ENCODE measurements around the gene SLC36A4.

Gene SLC36A4

DNA sequence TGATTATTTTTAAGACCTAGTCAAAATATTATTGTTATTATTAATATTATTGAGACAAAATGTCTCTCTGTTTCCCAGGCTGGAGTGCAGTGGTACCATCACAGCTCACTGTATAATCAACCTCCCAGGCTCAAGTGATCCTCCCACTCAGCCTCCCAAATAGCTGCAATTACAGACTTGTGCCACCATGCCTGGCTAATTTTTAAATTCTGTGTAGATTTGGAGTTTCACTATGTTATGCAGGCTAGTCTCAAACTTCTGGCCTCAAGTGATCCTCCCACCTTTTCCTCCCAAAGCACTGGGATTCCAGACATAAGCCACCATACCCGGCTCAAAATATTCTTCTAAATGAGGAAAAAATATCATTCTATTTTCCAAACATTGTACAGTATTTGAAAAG, 37.0 kb downstream of the SLC36A4 start:
- TF ChIP-seq, protein P1, sequence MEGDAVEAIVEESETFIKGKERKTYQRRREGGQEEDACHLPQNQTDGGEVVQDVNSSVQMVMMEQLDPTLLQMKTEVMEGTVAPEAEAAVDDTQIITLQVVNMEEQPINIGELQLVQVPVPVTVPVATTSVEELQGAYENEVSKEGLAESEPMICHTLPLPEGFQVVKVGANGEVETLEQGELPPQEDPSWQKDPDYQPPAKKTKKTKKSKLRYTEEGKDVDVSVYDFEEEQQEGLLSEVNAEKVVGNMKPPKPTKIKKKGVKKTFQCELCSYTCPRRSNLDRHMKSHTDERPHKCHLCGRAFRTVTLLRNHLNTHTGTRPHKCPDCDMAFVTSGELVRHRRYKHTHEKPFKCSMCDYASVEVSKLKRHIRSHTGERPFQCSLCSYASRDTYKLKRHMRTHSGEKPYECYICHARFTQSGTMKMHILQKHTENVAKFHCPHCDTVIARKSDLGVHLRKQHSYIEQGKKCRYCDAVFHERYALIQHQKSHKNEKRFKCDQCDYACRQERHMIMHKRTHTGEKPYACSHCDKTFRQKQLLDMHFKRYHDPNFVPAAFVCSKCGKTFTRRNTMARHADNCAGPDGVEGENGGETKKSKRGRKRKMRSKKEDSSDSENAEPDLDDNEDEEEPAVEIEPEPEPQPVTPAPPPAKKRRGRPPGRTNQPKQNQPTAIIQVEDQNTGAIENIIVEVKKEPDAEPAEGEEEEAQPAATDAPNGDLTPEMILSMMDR (IDR thresholded peaks at IDR 0.05; ENCODE audit: low read depth, low read length): no peak
- in situ Hi-C loops (cut with HindIII; ENCODE audit: low sequenced_read_pairs): no loop called here
- H3K4me3 ChIP-seq (ENCODE audit: low read depth, low read length): no peak overlapping the region
- DNase-seq (ENCODE audit: low read depth, low spot score): no peak

DNA sequence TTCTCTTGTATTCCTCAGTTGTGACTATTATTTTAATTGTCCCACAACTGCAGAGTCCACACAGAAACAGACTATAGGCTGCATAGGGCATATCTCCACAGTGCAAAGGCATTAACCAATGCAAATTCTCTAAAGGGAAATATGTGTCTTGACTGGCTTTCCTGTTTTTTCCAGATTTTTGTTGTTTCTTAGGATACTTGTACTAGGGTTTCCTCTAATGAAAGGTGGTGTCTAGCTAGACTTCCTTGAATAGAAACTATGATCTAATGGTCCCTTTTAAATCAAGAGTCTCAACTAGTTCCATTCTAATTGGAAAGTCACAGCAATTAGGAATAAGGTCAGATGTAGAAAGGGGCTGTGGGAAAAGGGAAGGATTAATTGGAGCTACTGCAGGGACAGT, 37.6 kb downstream of the SLC36A4 start:
- in situ Hi-C loops (cut with HindIII; ENCODE audit: low sequenced_read_pairs): no loop called here
- TF ChIP-seq, protein P1 (IDR thresholded peaks at IDR 0.05; ENCODE audit: low read depth, low read length): no peak
- DNase-seq (ENCODE audit: low read depth, low spot score): no peak
- no peak overlapping the region for H3K4me3 ChIP-seq (ENCODE audit: low read depth, low read length)

DNA sequence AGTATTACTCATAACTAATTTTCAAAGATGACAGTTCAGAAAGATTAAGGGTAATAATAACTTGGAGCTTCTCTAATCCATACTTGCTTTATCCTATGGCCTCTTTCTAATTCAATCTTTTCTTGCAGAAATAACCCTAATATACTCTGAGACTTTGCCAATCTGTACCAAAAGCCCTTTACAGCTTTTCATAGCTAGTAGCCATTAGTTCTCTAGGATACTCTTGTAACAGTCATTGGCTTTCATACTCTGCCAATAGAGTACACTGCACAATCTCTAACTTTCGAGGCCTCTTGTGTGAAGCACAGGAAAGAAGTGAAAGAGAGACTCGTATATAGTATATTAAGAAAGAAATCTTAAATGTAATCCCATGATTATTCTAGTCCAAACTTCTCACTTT, 38.1 kb downstream of the SLC36A4 start:
- in situ Hi-C loops (cut with HindIII; ENCODE audit: low sequenced_read_pairs): no loop called here
- DNase-seq (ENCODE audit: low read depth, low spot score): no peak
- TF ChIP-seq, protein P1 (IDR thresholded peaks at IDR 0.05; ENCODE audit: low read depth, low read length): no peak
- H3K4me3 ChIP-seq (ENCODE audit: low read depth, low read length): no peak overlapping the region

DNA sequence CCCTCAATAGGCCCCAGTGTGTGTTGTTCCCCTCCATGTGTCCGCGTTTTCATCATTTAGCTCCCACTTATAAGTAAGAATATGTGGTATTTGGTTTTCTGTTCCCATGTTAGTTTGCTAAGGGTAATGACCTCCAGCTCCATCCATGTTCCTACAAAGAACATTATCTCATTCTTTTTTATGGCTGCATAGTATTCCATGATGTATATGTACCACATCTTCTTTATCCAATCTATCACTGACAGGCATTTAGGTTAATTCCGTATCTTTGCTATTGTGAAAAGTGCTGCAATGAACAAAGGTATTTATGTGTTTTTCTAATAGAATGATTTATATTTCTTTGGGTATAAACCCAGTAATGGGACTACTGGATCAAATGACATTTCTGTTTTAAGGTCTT, 42.1 kb downstream of the SLC36A4 start:
- TF ChIP-seq, protein P1 (IDR thresholded peaks at IDR 0.05; ENCODE audit: low read depth, low read length): no peak
- no peak for DNase-seq (ENCODE audit: low read depth, low spot score)
- H3K4me3 ChIP-seq (ENCODE audit: low read depth, low read length): no peak overlapping the region
- in situ Hi-C loops (cut with HindIII; ENCODE audit: low sequenced_read_pairs): no loop called here

DNA sequence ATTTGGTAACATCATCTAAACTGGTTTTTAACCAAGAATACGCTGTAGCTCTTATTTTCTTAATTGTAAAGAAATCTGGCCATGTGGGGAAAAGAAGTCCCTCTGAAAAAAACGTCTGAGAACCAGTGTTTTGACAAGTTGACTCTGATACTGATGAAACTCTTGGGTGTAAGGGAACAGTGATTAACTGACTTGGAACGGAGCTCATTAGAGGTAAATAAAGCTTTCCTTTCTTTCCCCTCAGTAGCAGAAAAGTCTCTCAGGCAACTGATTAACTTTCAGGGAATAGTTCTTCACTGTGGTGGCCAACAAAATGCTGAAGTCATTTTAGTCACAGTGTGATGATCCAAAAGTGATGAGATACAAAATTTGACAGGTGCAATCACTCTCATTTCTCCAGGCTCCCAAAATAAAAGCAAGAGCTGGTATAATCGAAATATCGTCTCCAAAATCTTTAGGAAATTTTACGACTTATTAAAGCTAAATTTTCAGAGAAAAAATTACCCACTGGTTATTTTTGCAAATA, 52.3 kb downstream of the SLC36A4 start:
- in situ Hi-C loops (cut with HindIII; ENCODE audit: low sequenced_read_pairs): no loop called here
- DNase-seq (ENCODE audit: low read depth, low spot score): no peak
- TF ChIP-seq, protein P1 (IDR thresholded peaks at IDR 0.05; ENCODE audit: low read depth, low read length): no peak
- H3K4me3 ChIP-seq (ENCODE audit: low read depth, low read length): no peak overlapping the region

DNA sequence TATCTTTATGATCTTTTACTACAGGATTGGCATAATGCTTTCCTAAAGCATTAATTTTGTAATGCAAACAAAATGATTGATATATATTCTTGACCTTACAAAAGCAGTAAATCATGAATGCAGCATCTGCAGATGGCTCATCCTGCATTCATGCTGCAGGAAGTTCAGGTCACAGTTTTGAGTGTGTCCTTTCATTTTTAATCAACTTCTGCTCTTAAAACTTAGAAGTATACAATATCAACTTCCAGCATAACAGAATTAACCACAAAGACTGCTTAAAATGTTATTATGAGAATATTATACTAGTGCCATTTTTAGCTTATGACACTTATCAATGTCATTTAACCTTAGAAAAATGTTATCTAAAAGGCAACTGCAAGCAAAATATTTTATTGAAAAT, 54.0 kb downstream of the SLC36A4 start:
- H3K4me3 ChIP-seq (ENCODE audit: low read depth, low read length): no peak overlapping the region
- in situ Hi-C loops (cut with HindIII; ENCODE audit: low sequenced_read_pairs): no loop called here

More for the DNA sequence above, 54.0 kb downstream of the SLC36A4 start:
- TF ChIP-seq, protein P1 (IDR thresholded peaks at IDR 0.05; ENCODE audit: low read depth, low read length): no peak
- DNase-seq (ENCODE audit: low read depth, low spot score): no peak
